Neural progenitor cell (in vitro differentiated cells): ENCODE measurements around the gene ECHDC1. TPM values are rescaled to one million over a fixed set of nuclear protein-coding genes. Genes with fewer than 3 reads are reported as not detected.
A peak's percentile ranks its signal among the peaks of the same experiment; 100 is the strongest.

ENCODE experiments used
- DNase-seq: peaks from one replicate; pipeline ENCODE4 v3.0.0-alpha.2; 2016; ENCODE audit warnings: low spot score
- H2AFZ ChIP-seq: fragments of 200-600 bp; sonication (generic); replicated peaks from 2 replicates; pipeline ENCODE4 v1.6.1; 2016; ENCODE audit warnings: antibody characterized with exemption
- H3F3A ChIP-seq: fragments of 200-600 bp; sonication (generic); 2 replicates; pipeline ENCODE4 v1.6.1; 2016; ENCODE audit warnings: antibody characterized with exemption, low read depth
- H3K27ac ChIP-seq: fragments of 200-600 bp; sonication (generic); 2 replicates; pipeline ENCODE4 v1.5.1; 2016; ENCODE audit warnings: mild to moderate bottlenecking
- H3K27me3 ChIP-seq: fragments of 200-600 bp; sonication (generic); 2 replicates; pipeline ENCODE4 v1.6.1; 2016; ENCODE audit warnings: mild to moderate bottlenecking, moderate library complexity
- H3K36me3 ChIP-seq: fragments of 200-600 bp; sonication (generic); 2 replicates; pipeline ENCODE4 v1.5.1; 2016
- H3K4me1 ChIP-seq: fragments of 200-600 bp; sonication (generic); 2 replicates; pipeline ENCODE4 v1.6.1; 2016; ENCODE audit warnings: mixed run types
- H3K4me2 ChIP-seq: fragments of 200-600 bp; sonication (generic); 2 replicates; pipeline ENCODE4 v1.6.1; 2016
- H3K4me3 ChIP-seq: fragments of 200-600 bp; sonication (generic); 2 replicates; pipeline ENCODE4 v1.5.1; 2016
- H3K79me2 ChIP-seq: fragments of 200-600 bp; sonication (generic); 2 replicates; pipeline ENCODE4 v1.6.1; 2016; ENCODE audit warnings: low read depth
- H3K9ac ChIP-seq: fragments of 200-600 bp; sonication (generic); 2 replicates; pipeline ENCODE4 v1.6.1; 2016
- H3K9me3 ChIP-seq: fragments of 200-600 bp; sonication (generic); 2 replicates; pipeline ENCODE4 v1.5.1; 2016; ENCODE audit warnings: low read depth
- H4K20me1 ChIP-seq: fragments of 200-600 bp; sonication (generic); 2 replicates; pipeline ENCODE4 v1.6.1; 2016; ENCODE audit warnings: low read depth
- H3K27ac Mint-ChIP-seq: 3 replicates; pipeline ENCODE4 v1.8.0; 2021; ENCODE audit warnings: mixed read lengths
- H3K27me3 Mint-ChIP-seq: 2 replicates; pipeline ENCODE4 v1.8.0; 2022; ENCODE audit warnings: low read depth, mild to moderate bottlenecking, inconsistent platforms, moderate library complexity, mixed read lengths; ENCODE audit not compliant: insufficient read depth
- H3K36me3 Mint-ChIP-seq: 3 replicates; pipeline ENCODE4 v1.8.0; 2021; ENCODE audit warnings: mixed read lengths
- H3K4me1 Mint-ChIP-seq: 3 replicates; pipeline ENCODE4 v1.8.0; 2021; ENCODE audit warnings: mixed read lengths
- H3K4me3 Mint-ChIP-seq: 3 replicates; pipeline ENCODE4 v1.8.0; 2021; ENCODE audit warnings: mild to moderate bottlenecking, moderate library complexity, mixed read lengths
- H3K9me3 Mint-ChIP-seq: 3 replicates; pipeline ENCODE4 v1.8.0; 2020; ENCODE audit warnings: mixed read lengths
- EZH2 ChIP-seq: fragments of 200-600 bp; sonication (generic); IDR thresholded peaks from 2 replicates; pipeline ENCODE4 v1.6.1; 2017; ENCODE audit warnings: antibody characterized with exemption, mild to moderate bottlenecking, moderate library complexity
- EZH2phosphoT487 ChIP-seq: fragments of 200-600 bp; sonication (generic); IDR thresholded peaks from 2 replicates; pipeline ENCODE4 v1.6.1; 2017; ENCODE audit warnings: antibody characterized with exemption
- total RNA-seq: library from RNA; depleted of rRNA; stranded (reverse); fragments of >200 nt; gene quantifications from 2 replicates; pipeline ENCODE4 v1.2.3, GENCODE V29; 2015; ENCODE audit warnings: low replicate concordance
- TF ChIP-seq, protein P1 (sequence below): fragments of 200-600 bp; sonication (generic); IDR thresholded peaks from 2 replicates; pipeline ENCODE4 v1.5.1; 2017; ENCODE audit warnings: antibody characterized with exemption, mild to moderate bottlenecking

The ECHDC1 gene
- total RNA-seq, 1 donor from 2014 or later, result 81.9 TPM

DNA sequence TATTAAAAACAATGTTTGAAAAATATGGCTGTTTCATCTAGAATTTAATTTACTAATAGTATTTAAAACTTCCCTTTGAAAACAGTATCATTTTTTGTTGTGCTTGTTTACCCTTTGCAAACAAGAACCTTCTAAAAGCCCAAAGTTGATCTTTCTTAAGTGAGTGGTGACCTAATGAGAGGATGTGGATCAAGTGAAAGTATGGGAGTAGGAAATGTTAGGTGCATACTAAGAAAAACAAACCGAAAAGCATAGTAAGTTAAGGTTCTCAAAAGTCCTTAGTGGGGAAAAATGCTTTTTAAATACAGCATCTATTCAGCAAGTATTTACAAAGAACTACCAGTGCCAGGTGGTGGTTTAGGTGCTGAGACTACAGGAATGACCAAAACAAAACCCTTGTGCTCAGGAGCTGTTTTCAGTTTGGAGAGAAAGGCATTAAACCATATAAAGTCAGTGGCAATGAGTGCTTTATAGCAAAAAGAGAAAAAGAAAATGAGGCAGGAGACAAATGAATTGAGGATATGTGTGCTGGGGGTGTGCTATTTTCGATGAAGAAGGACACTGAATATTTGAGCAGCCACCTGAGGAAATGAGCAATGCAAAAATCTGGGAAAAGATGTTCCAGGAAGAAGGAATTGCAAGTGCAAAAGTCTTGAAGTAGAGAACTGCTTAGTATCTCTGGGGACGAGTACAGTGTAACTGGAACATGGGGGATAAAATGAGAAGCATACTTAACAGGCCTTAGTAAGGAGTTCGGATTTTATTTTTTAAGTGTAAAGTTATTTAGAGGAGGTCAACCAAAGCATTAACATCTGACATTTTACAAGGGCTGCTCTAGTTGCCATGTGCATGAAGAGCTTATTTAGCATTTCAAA lies 52.8 kb downstream of the ECHDC1 start:
- H3K4me3 Mint-ChIP-seq, result no peak overlapping the region
- Histone ChIP-seq H3K4me3 (no peak overlapping the region), H4K20me1 (peaks cover 16% of the 10 kb centered on the region), H2AFZ (no peak overlapping the region), H3K4me1 (peaks cover 18% of the 10 kb centered on the region), H3F3A (peaks cover 15% of the 10 kb centered on the region), H3K9me3 (no peaks in the 10 kb centered on the region), H3K79me2 (peaks cover 7% of the 10 kb centered on the region), H3K36me3 (peaks cover 9% of the 10 kb centered on the region), H3K4me2 (no peak overlapping the region), H3K9ac (no peak overlapping the region), H3K27ac (peak overlapping the region; percentile 31), H3K27me3 (no peaks in the 10 kb centered on the region)
- TF ChIP-seq, protein P1, sequence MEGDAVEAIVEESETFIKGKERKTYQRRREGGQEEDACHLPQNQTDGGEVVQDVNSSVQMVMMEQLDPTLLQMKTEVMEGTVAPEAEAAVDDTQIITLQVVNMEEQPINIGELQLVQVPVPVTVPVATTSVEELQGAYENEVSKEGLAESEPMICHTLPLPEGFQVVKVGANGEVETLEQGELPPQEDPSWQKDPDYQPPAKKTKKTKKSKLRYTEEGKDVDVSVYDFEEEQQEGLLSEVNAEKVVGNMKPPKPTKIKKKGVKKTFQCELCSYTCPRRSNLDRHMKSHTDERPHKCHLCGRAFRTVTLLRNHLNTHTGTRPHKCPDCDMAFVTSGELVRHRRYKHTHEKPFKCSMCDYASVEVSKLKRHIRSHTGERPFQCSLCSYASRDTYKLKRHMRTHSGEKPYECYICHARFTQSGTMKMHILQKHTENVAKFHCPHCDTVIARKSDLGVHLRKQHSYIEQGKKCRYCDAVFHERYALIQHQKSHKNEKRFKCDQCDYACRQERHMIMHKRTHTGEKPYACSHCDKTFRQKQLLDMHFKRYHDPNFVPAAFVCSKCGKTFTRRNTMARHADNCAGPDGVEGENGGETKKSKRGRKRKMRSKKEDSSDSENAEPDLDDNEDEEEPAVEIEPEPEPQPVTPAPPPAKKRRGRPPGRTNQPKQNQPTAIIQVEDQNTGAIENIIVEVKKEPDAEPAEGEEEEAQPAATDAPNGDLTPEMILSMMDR, result no peak
- no peak for TF ChIP-seq EZH2phosphoT487
- TF ChIP-seq EZH2, result no peak
- no peak overlapping the region for H3K27ac Mint-ChIP-seq
- peaks cover 32% of the 10 kb centered on the region for H3K36me3 Mint-ChIP-seq
- peaks cover 2% of the 10 kb centered on the region for H3K4me1 Mint-ChIP-seq
- no peak for DNase-seq
- no peaks in the 10 kb centered on the region for H3K27me3 Mint-ChIP-seq
- no peaks in the 10 kb centered on the region for H3K9me3 Mint-ChIP-seq

DNA sequence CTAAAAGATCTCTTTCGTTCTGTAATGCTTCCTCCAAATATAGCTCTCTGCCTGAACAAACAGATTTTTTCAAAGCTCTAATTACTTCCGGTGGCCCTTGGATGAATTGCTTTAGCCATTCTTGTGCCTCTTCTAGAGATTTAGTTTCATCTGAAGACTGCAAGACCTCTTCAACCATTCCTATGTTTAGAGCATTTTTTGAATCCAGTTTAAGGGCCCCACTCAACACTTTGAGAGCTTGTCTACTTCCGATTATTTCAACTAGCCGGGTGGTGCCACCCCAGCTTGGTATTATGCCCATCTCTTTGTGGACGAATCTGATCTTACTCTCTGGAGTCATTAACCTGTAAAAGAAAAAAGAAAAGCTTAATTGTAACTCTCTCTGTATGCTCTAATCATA lies 53.5 kb downstream of the ECHDC1 start:
- H3K9me3 ChIP-seq, result no peaks in the 10 kb centered on the region
- H3K79me2 ChIP-seq, result peaks cover 7% of the 10 kb centered on the region
- H3K27me3 ChIP-seq, result no peaks in the 10 kb centered on the region
- peaks cover 16% of the 10 kb centered on the region for H4K20me1 ChIP-seq
- H3K36me3 ChIP-seq, result peaks cover 9% of the 10 kb centered on the region
- no peak overlapping the region for H3K4me3 ChIP-seq
- Mint-ChIP-seq H3K27ac (no peak overlapping the region), H3K4me3 (no peak overlapping the region), H3K36me3 (peaks cover 34% of the 10 kb centered on the region), H3K27me3 (no peaks in the 10 kb centered on the region), H3K4me1 (peaks cover 2% of the 10 kb centered on the region), H3K9me3 (no peaks in the 10 kb centered on the region)
- DNase-seq, result no peak
- H3K9ac ChIP-seq, result no peak overlapping the region
- peaks cover 18% of the 10 kb centered on the region for H3K4me1 ChIP-seq
- H3K27ac ChIP-seq, result peak overlapping the region; percentile 11
- H3K4me2 ChIP-seq, result no peak overlapping the region
- TF ChIP-seq, protein P1, result no peak
- TF ChIP-seq EZH2phosphoT487, result no peak
- TF ChIP-seq EZH2, result no peak
- peaks cover 15% of the 10 kb centered on the region for H3F3A ChIP-seq
- H2AFZ ChIP-seq, result no peak overlapping the region

DNA sequence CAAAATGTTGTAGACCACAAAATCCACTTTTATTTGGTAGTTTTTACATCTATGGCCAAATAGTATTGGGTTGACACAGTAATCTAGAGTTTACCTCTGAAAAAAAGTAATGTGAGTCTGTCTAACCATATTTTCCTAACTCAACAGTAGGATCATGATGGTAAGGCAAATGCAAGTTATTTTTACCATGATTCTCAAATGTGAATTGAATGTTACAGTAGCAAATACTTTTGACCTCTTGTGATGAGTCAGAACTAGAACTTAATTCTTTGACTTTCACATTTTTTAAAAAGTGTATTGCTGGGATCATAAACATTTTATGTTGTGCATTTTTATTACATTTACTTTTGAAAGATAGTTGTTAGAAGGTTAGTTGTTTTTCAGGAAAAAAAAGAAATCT lies 54.7 kb downstream of the ECHDC1 start:
- no peak for TF ChIP-seq EZH2phosphoT487
- TF ChIP-seq, protein P1, result no peak
- Histone ChIP-seq H3K27me3 (no peaks in the 10 kb centered on the region), H3K36me3 (peaks cover 9% of the 10 kb centered on the region), H3K9me3 (no peaks in the 10 kb centered on the region), H3F3A (peaks cover 15% of the 10 kb centered on the region), H3K79me2 (no peaks in the 10 kb centered on the region), H4K20me1 (peaks cover 16% of the 10 kb centered on the region), H3K9ac (no peak overlapping the region), H3K27ac (no peak overlapping the region), H3K4me3 (no peak overlapping the region), H3K4me1 (peaks cover 18% of the 10 kb centered on the region), H3K4me2 (no peak overlapping the region), H2AFZ (no peak overlapping the region)
- H3K9me3 Mint-ChIP-seq, result no peaks in the 10 kb centered on the region
- H3K36me3 Mint-ChIP-seq, result peaks cover 34% of the 10 kb centered on the region
- no peak overlapping the region for H3K27ac Mint-ChIP-seq
- DNase-seq, result no peak
- H3K4me3 Mint-ChIP-seq, result no peak overlapping the region
- peaks cover 2% of the 10 kb centered on the region for H3K4me1 Mint-ChIP-seq
- H3K27me3 Mint-ChIP-seq, result no peaks in the 10 kb centered on the region
